ENCODE data around the gene CEACAM3. TPM values are rescaled to one million over a fixed set of nuclear protein-coding genes. Genes with fewer than 3 reads are reported as not detected.
A peak's percentile ranks its signal among the peaks of the same experiment; 100 is the strongest.

The CEACAM3 gene
- total and polyA plus RNA-seq, 12 donors, result 0.21 to 1.5 (median 0.40) TPM; not detected in 4

- Histone ChIP-seq H3K27ac (peak overlapping the region in 2 of 10 donors; percentile 46 to 89), H3K4me3 (no peak overlapping the region), H3K9me3 (no peaks in the 10 kb centered on the region), H3K36me3 (no peaks in the 10 kb centered on the region), H3K27me3 (peaks cover 0 to 47% (median 26%) of the 10 kb centered on the region in 7 donors), H3K4me1 (peaks cover 0 to 35% (median 0%) of the 10 kb centered on the region in 9 donors)
- 65 to 69% methylated on average over 3 of the region's 3 CpGs for WGBS, 2 donors
- intact Hi-C loops (cut with DNase I), result no loop called here
- no peak for TF ChIP-seq CTCF (IDR thresholded peaks at IDR 0.05)
- ATAC-seq (no peak), DNase-seq (no peak)
Observed at GRCh38 chr19:41811981-41812380, 15.6 kb downstream of the CEACAM3 start.

- TF ChIP-seq CTCF (IDR thresholded peaks at IDR 0.05), result no peak
- peaks cover 0 to 28% (median 0%) of the 10 kb centered on the region in 9 donors for H3K4me1 ChIP-seq
- intact Hi-C loops (cut with DNase I), result no loop called here
- no peak overlapping the region for H3K4me3 ChIP-seq
- H3K36me3 ChIP-seq, result no peaks in the 10 kb centered on the region
- no peak for DNase-seq
- no peak overlapping the region for H3K27ac ChIP-seq
- no peaks in the 10 kb centered on the region for H3K9me3 ChIP-seq
- peaks cover 0 to 36% (median 20%) of the 10 kb centered on the region in 7 donors for H3K27me3 ChIP-seq
- ATAC-seq, result no peak
- WGBS, 2 donors, result 42 to 56% methylated on average over 4 of the region's 4 CpGs
Observed at GRCh38 chr19:41813911-41814310, 17.5 kb downstream of the CEACAM3 start.

- Histone ChIP-seq H3K27me3 (peaks cover 0 to 37% (median 10%) of the 10 kb centered on the region in 7 donors), H3K27ac (no peak overlapping the region), H3K4me3 (no peak overlapping the region), H3K36me3 (no peaks in the 10 kb centered on the region), H3K9me3 (no peaks in the 10 kb centered on the region), H3K4me1 (peaks cover 0 to 16% (median 0%) of the 10 kb centered on the region in 9 donors)
- 60 to 75% methylated on average over 4 of the region's 4 CpGs for WGBS, 2 donors
- TF ChIP-seq CTCF (IDR thresholded peaks at IDR 0.05), result no peak
- intact Hi-C loops (cut with DNase I), result no loop called here
- no peak for DNase-seq
- no peak for ATAC-seq
Observed at GRCh38 chr19:41815301-41815700, 18.9 kb downstream of the CEACAM3 start.

GRCh38 chr19:41816761-41817160, 20.4 kb downstream of the CEACAM3 start:
- Histone ChIP-seq H3K27me3 (peaks cover 0 to 34% (median 18%) of the 10 kb centered on the region in 7 donors), H3K4me1 (peaks cover 0 to 2% (median 0%) of the 10 kb centered on the region in 9 donors), H3K4me3 (no peak overlapping the region), H3K27ac (no peak overlapping the region), H3K9me3 (no peaks in the 10 kb centered on the region), H3K36me3 (no peaks in the 10 kb centered on the region)
- no peak for TF ChIP-seq CTCF (IDR thresholded peaks at IDR 0.05)
- intact Hi-C loops (cut with DNase I), result no loop called here
- 72% methylated on average over 2 of the region's 2 CpGs for WGBS, 2 donors
- DNase-seq (no peak), ATAC-seq (no peak)
